GM21737 (cell line): Measurements from ENCODE around the gene RPLP1.

Experiments used
- ATAC-seq: cut with Tn5 transposase; IDR thresholded peaks from one replicate; pipeline ENCODE4 v1.9.1; 2021; ENCODE audit warnings: mild to moderate bottlenecking, moderate library complexity; ENCODE audit not compliant: unreplicated experiment

The RPLP1 gene

GRCh38 chr15:69452692-69453521 is at the start of gene RPLP1:
Gene RPLP1, plus strand, starts transcription at chr15:69452818. Its CDS starts 131 bp downstream, at chr15:69452949.
- peak; percentile 81 for ATAC-seq

- no peak for ATAC-seq
These were observed 49.0 kb upstream of the RPLP1 start for GRCh38 chr15:69403594-69403993.

- ATAC-seq: no peak
These were observed 47.5 kb upstream of the RPLP1 start for GRCh38 chr15:69405110-69405509.

- ATAC-seq: no peak
These were observed 44.8 kb upstream of the RPLP1 start for GRCh38 chr15:69407719-69408400.

GRCh38 chr15:69408841-69409240 is 43.8 kb upstream of the RPLP1 start:
- no peak for ATAC-seq

- no peak for ATAC-seq
These were observed 42.3 kb upstream of the RPLP1 start for GRCh38 chr15:69410248-69410874.

GRCh38 chr15:69412274-69412673 is 40.3 kb upstream of the RPLP1 start:
- no peak for ATAC-seq

GRCh38 chr15:69412701-69413100 is 39.9 kb upstream of the RPLP1 start:
- no peak for ATAC-seq

GRCh38 chr15:69413822-69414700 is 38.6 kb upstream of the RPLP1 start, which contains the start of gene KIF23:
Gene KIF23, plus strand, starts transcription at chr15:69414349. Its CDS starts 117 bp downstream, at chr15:69414466.
- peak; percentile 94 for ATAC-seq

GRCh38 chr15:69414701-69415167 is 37.9 kb upstream of the RPLP1 start:
- peak; percentile 26 for ATAC-seq

GRCh38 chr15:69415381-69415780 is 37.2 kb upstream of the RPLP1 start:
- no peak for ATAC-seq

GRCh38 chr15:69417581-69417980 is 35.0 kb upstream of the RPLP1 start:
- no peak for ATAC-seq

- ATAC-seq: no peak
These were observed 31.1 kb upstream of the RPLP1 start for GRCh38 chr15:69421498-69421897.

GRCh38 chr15:69422336-69422895 is 30.2 kb upstream of the RPLP1 start:
- ATAC-seq: no peak

- no peak for ATAC-seq
These were observed 28.6 kb upstream of the RPLP1 start for GRCh38 chr15:69424001-69424400.

- ATAC-seq: no peak
These were observed 27.7 kb upstream of the RPLP1 start for GRCh38 chr15:69424748-69425413.

GRCh38 chr15:69433831-69434230 is 18.8 kb upstream of the RPLP1 start:
- no peak for ATAC-seq

- ATAC-seq: no peak
These were observed 18.4 kb upstream of the RPLP1 start for GRCh38 chr15:69434238-69434637.

GRCh38 chr15:69434679-69435078 is 17.9 kb upstream of the RPLP1 start:
- ATAC-seq: no peak

- no peak for ATAC-seq
These were observed 16.6 kb upstream of the RPLP1 start for GRCh38 chr15:69435985-69436384.
